ENCODE results near the gene FHDC1.

FHDC1 gene

GRCh38 chr4:152935143-152935542 is 980 bp upstream of the FHDC1 start:
- Histone ChIP-seq H3K36me3 (ENCODE audit: insufficient read depth) (no peaks in the 10 kb centered on the region), H3K4me3 (IDR thresholded peaks at IDR 0.05; ENCODE audit: insufficient read depth, low read depth, low read length) (no peak overlapping the region), H3K79me2 (ENCODE audit: insufficient read depth, low read depth) (no peaks in the 10 kb centered on the region), H2AFZ (ENCODE audit: low read depth) (no peak overlapping the region), H3K27me3 (ENCODE audit: insufficient read depth, low read depth) (peaks cover 23% of the 10 kb centered on the region), H3K27ac (no peak overlapping the region), H3K9ac (no peak overlapping the region), H3K4me1 (ENCODE audit: low read depth, poor library complexity, severe bottlenecking) (no peaks in the 10 kb centered on the region), H3K4me2 (no peak overlapping the region), H4K20me1 (ENCODE audit: insufficient read depth) (no peaks in the 10 kb centered on the region)
- no peak for TF ChIP-seq CTCF (conservative IDR thresholded peaks at IDR 0.05; ENCODE audit: low read depth, low read length)

DNA sequence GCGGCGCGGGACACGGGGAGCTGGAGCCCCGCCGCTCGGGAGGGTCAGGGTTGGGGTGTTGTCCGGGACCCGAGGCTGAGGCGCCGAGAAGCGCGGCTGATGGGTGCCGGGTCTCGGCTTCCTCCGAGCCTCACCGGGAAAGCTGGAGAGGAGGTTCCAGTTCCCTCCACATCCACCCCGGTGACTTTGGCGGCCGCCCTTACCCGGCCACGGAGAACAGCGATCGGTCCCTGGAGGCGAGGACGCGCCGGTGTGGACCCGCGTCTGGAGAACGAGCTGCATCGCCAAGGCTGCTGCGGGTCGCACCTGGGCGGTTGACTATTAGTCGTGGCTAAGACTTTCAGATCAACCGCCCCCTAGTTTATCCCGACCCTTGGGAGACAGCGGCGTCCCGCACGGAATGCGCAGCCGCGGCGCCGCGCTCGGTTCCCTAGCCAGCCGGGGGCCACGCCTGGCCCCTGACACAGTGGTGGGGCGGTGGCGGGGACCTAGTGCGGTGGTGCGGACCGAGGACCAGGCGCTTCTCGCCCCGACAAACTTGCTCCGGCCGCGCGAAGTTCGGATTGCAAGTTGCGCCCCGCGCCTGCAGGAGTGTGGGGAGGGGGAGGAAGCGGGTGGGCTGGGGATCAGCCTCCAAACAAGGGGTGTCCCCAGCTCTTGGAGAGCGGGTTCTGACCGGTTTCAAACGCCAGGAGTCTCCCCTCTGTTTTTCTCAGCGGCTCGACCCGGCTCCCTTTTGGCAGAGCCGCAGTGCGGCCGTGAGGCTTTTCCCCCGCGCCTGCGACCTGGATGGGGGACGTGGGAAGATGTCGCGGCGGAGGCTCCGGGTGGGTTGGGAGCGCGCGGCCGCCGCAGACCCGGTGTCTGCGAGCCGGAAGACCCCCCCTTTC is 568 bp downstream of the FHDC1 start:
- Histone ChIP-seq H3K27ac (no peak overlapping the region), H3K27me3 (ENCODE audit: insufficient read depth, low read depth) (peaks cover 23% of the 10 kb centered on the region), H3K4me1 (ENCODE audit: low read depth, poor library complexity, severe bottlenecking) (no peaks in the 10 kb centered on the region), H4K20me1 (ENCODE audit: insufficient read depth) (no peaks in the 10 kb centered on the region), H3K36me3 (ENCODE audit: insufficient read depth) (no peaks in the 10 kb centered on the region), H3K9ac (no peak overlapping the region), H3K79me2 (ENCODE audit: insufficient read depth, low read depth) (no peaks in the 10 kb centered on the region), H3K4me2 (peak overlapping the region; percentile 76), H3K4me3 (IDR thresholded peaks at IDR 0.05; ENCODE audit: insufficient read depth, low read depth, low read length) (no peak overlapping the region), H2AFZ (ENCODE audit: low read depth) (peak overlapping the region; percentile 86)
- no peak for TF ChIP-seq CTCF (conservative IDR thresholded peaks at IDR 0.05; ENCODE audit: low read depth, low read length)

- no peaks in the 10 kb centered on the region for H4K20me1 ChIP-seq (ENCODE audit: insufficient read depth)
- H3K36me3 ChIP-seq (ENCODE audit: insufficient read depth): no peaks in the 10 kb centered on the region
- H3K4me3 ChIP-seq (IDR thresholded peaks at IDR 0.05; ENCODE audit: insufficient read depth, low read depth, low read length): no peak overlapping the region
- H2AFZ ChIP-seq (ENCODE audit: low read depth): peak overlapping the region; percentile 86
- peaks cover 23% of the 10 kb centered on the region for H3K27me3 ChIP-seq (ENCODE audit: insufficient read depth, low read depth)
- H3K4me2 ChIP-seq: peak overlapping the region; percentile 76
- TF ChIP-seq CTCF (conservative IDR thresholded peaks at IDR 0.05; ENCODE audit: low read depth, low read length): no peak
- no peak overlapping the region for H3K9ac ChIP-seq
- H3K79me2 ChIP-seq (ENCODE audit: insufficient read depth, low read depth): no peaks in the 10 kb centered on the region
- H3K27ac ChIP-seq: no peak overlapping the region
- no peaks in the 10 kb centered on the region for H3K4me1 ChIP-seq (ENCODE audit: low read depth, poor library complexity, severe bottlenecking)
Observed at GRCh38 chr4:152937336-152938236, 1.5 kb downstream of the FHDC1 start.

GRCh38 chr4:152938237-152938947 is 2.3 kb downstream of the FHDC1 start:
- no peaks in the 10 kb centered on the region for H3K36me3 ChIP-seq (ENCODE audit: insufficient read depth)
- TF ChIP-seq CTCF (conservative IDR thresholded peaks at IDR 0.05; ENCODE audit: low read depth, low read length): no peak
- H3K79me2 ChIP-seq (ENCODE audit: insufficient read depth, low read depth): no peaks in the 10 kb centered on the region
- H3K9ac ChIP-seq: no peak overlapping the region
- peak overlapping the region; percentile 86; the same call in 1 of the 2 replicates for H2AFZ ChIP-seq (ENCODE audit: low read depth)
- no peaks in the 10 kb centered on the region for H4K20me1 ChIP-seq (ENCODE audit: insufficient read depth)
- no peak overlapping the region for H3K4me3 ChIP-seq (IDR thresholded peaks at IDR 0.05; ENCODE audit: insufficient read depth, low read depth, low read length)
- H3K27ac ChIP-seq: no peak overlapping the region
- peaks cover 23% of the 10 kb centered on the region for H3K27me3 ChIP-seq (ENCODE audit: insufficient read depth, low read depth)
- peak overlapping the region; percentile 76; the same call in 1 of the 2 replicates for H3K4me2 ChIP-seq
- no peaks in the 10 kb centered on the region for H3K4me1 ChIP-seq (ENCODE audit: low read depth, poor library complexity, severe bottlenecking)
